Measurements from ENCODE around the gene KIAA1210.

The KIAA1210 gene

GRCh38 chrX:119030990-119031389, 96.6 kb downstream of the KIAA1210 start:
- DNase-seq, result no peak

- DNase-seq, result peak; percentile 3
Measured at GRCh38 chrX:119029656-119030055, 98.0 kb downstream of the KIAA1210 start.

GRCh38 chrX:119028733-119029330, 98.8 kb downstream of the KIAA1210 start:
- DNase-seq, result no peak

Measured in activated gamma-delta T cell (primary cell).